T-helper 1 cell treated with Interleukin-12 subunit alpha and Interleukin-12 subunit beta and Interleukin-4 antibody, amounts not matched to agents 30 μg/mL and 1 μg/mL, for 36 hours (primary cell): ENCODE results near the gene OR1L6.

Experiments used
- H3K27ac Mint-ChIP-seq: one replicate; pipeline ENCODE4 v1.8.0; 2021; ENCODE audit warnings: mild to moderate bottlenecking, mixed read lengths
- H3K27me3 Mint-ChIP-seq: one replicate; pipeline ENCODE4 v1.8.0; 2021; ENCODE audit warnings: low read depth, mixed read lengths
- H3K36me3 Mint-ChIP-seq: one replicate; pipeline ENCODE4 v1.8.0; 2021; ENCODE audit warnings: low read depth, mixed read lengths
- H3K4me1 Mint-ChIP-seq: one replicate; pipeline ENCODE4 v1.8.0; 2021; ENCODE audit warnings: low read depth, mixed read lengths
- H3K4me3 Mint-ChIP-seq: one replicate; pipeline ENCODE4 v1.8.0; 2021; ENCODE audit warnings: mild to moderate bottlenecking, moderate library complexity, mixed read lengths
- H3K9me3 Mint-ChIP-seq: one replicate; pipeline ENCODE4 v1.8.0; 2021; ENCODE audit warnings: mixed read lengths

OR1L6 gene

GRCh38 chr9:122742003-122742402 lies at the start of gene OR1L6:
OR1L6 (plus strand) TSS chr9:122742303; CDS start chr9:122749848, 7,545 bp downstream.
- Mint-ChIP-seq H3K4me3 (no peak within 1 kb of the TSS), H3K4me1 (no peaks in the 10 kb centered on the region), H3K27me3 (no peaks in the 10 kb centered on the region), H3K27ac (no peak within 1 kb of the TSS), H3K9me3 (peaks cover 15% of the 10 kb centered on the region), H3K36me3 (no peaks in the 10 kb centered on the region)

GRCh38 chr9:122695696-122696095 lies 46.4 kb upstream of the OR1L6 start:
- H3K27me3 Mint-ChIP-seq = no peaks in the 10 kb centered on the region
- H3K4me1 Mint-ChIP-seq = no peaks in the 10 kb centered on the region
- no peak overlapping the region for H3K4me3 Mint-ChIP-seq
- no peaks in the 10 kb centered on the region for H3K36me3 Mint-ChIP-seq
- no peak overlapping the region for H3K27ac Mint-ChIP-seq
- peaks cover 18% of the 10 kb centered on the region for H3K9me3 Mint-ChIP-seq

- Mint-ChIP-seq H3K27me3 (no peaks in the 10 kb centered on the region), H3K9me3 (peaks cover 37% of the 10 kb centered on the region), H3K4me3 (no peak overlapping the region), H3K4me1 (no peaks in the 10 kb centered on the region), H3K36me3 (no peaks in the 10 kb centered on the region), H3K27ac (no peak overlapping the region)
Observed at GRCh38 chr9:122718038-122718437, 24.1 kb upstream of the OR1L6 start.

- H3K9me3 Mint-ChIP-seq = peaks cover 40% of the 10 kb centered on the region
- no peak overlapping the region for H3K4me3 Mint-ChIP-seq
- no peaks in the 10 kb centered on the region for H3K27me3 Mint-ChIP-seq
- H3K36me3 Mint-ChIP-seq = no peaks in the 10 kb centered on the region
- no peak overlapping the region for H3K27ac Mint-ChIP-seq
- H3K4me1 Mint-ChIP-seq = no peaks in the 10 kb centered on the region
Observed at GRCh38 chr9:122719218-122719617, 22.9 kb upstream of the OR1L6 start.

- H3K36me3 Mint-ChIP-seq = peaks cover 2% of the 10 kb centered on the region
- H3K9me3 Mint-ChIP-seq = peaks cover 49% of the 10 kb centered on the region
Observed at GRCh38 chr9:122723690-122724089, 18.4 kb upstream of the OR1L6 start, which contains the start of gene OR1L4. OR1L4 (plus strand) TSS chr9:122723990; CDS start chr9:122723990, 0 bp downstream.

GRCh38 chr9:122754825-122755224 lies 12.7 kb downstream of the OR1L6 start:
- Mint-ChIP-seq H3K27ac (no peak overlapping the region), H3K4me1 (no peaks in the 10 kb centered on the region), H3K9me3 (peaks cover 28% of the 10 kb centered on the region), H3K27me3 (no peaks in the 10 kb centered on the region), H3K4me3 (no peak overlapping the region), H3K36me3 (no peaks in the 10 kb centered on the region)

More at GRCh38 chr9:122723690-122724089, 18.4 kb upstream of the OR1L6 start, which contains the start of gene OR1L4:
- H3K27me3 Mint-ChIP-seq = no peaks in the 10 kb centered on the region
- H3K4me1 Mint-ChIP-seq = no peaks in the 10 kb centered on the region
- no peak within 1 kb of the TSS for H3K4me3 Mint-ChIP-seq
- H3K27ac Mint-ChIP-seq = no peak within 1 kb of the TSS

- Mint-ChIP-seq H3K4me1 (no peaks in the 10 kb centered on the region), H3K27me3 (no peaks in the 10 kb centered on the region), H3K9me3 (peaks cover 37% of the 10 kb centered on the region), H3K4me3 (no peak overlapping the region), H3K27ac (no peak overlapping the region), H3K36me3 (no peaks in the 10 kb centered on the region)
Observed at GRCh38 chr9:122767817-122768216, 25.7 kb downstream of the OR1L6 start.

GRCh38 chr9:122777052-122777451 lies 34.9 kb downstream of the OR1L6 start:
- Mint-ChIP-seq H3K4me1 (no peaks in the 10 kb centered on the region), H3K27me3 (no peaks in the 10 kb centered on the region), H3K27ac (no peak overlapping the region), H3K9me3 (peaks cover 14% of the 10 kb centered on the region), H3K36me3 (no peaks in the 10 kb centered on the region), H3K4me3 (no peak overlapping the region)

- Mint-ChIP-seq H3K4me3 (no peak overlapping the region), H3K27ac (no peak overlapping the region)
Observed at GRCh38 chr9:122777935-122778627, 36.0 kb downstream of the OR1L6 start.

GRCh38 chr9:122779181-122779580 lies 37.1 kb downstream of the OR1L6 start:
- Mint-ChIP-seq H3K9me3 (no peaks in the 10 kb centered on the region), H3K27ac (no peak overlapping the region), H3K27me3 (no peaks in the 10 kb centered on the region), H3K4me3 (no peak overlapping the region), H3K36me3 (no peaks in the 10 kb centered on the region), H3K4me1 (no peaks in the 10 kb centered on the region)

More at GRCh38 chr9:122777935-122778627, 36.0 kb downstream of the OR1L6 start:
- no peaks in the 10 kb centered on the region for H3K4me1 Mint-ChIP-seq
- H3K36me3 Mint-ChIP-seq = no peaks in the 10 kb centered on the region
- peaks cover 7% of the 10 kb centered on the region for H3K9me3 Mint-ChIP-seq
- no peaks in the 10 kb centered on the region for H3K27me3 Mint-ChIP-seq

- Mint-ChIP-seq H3K36me3 (no peaks in the 10 kb centered on the region), H3K27me3 (no peaks in the 10 kb centered on the region), H3K4me1 (no peaks in the 10 kb centered on the region), H3K9me3 (no peaks in the 10 kb centered on the region), H3K4me3 (no peak overlapping the region), H3K27ac (no peak overlapping the region)
Observed at GRCh38 chr9:122780026-122780425, 37.9 kb downstream of the OR1L6 start.

GRCh38 chr9:122781671-122782070 lies 39.6 kb downstream of the OR1L6 start:
- Mint-ChIP-seq H3K9me3 (no peaks in the 10 kb centered on the region), H3K27me3 (no peaks in the 10 kb centered on the region), H3K36me3 (no peaks in the 10 kb centered on the region), H3K4me3 (no peak overlapping the region), H3K27ac (no peak overlapping the region), H3K4me1 (no peaks in the 10 kb centered on the region)

GRCh38 chr9:122785269-122785668 lies 43.2 kb downstream of the OR1L6 start:
- Mint-ChIP-seq H3K9me3 (no peaks in the 10 kb centered on the region), H3K27ac (no peak overlapping the region), H3K4me3 (no peak overlapping the region), H3K4me1 (no peaks in the 10 kb centered on the region), H3K36me3 (no peaks in the 10 kb centered on the region), H3K27me3 (no peaks in the 10 kb centered on the region)

- Mint-ChIP-seq H3K27ac (no peak overlapping the region), H3K4me1 (no peaks in the 10 kb centered on the region), H3K9me3 (no peaks in the 10 kb centered on the region), H3K36me3 (no peaks in the 10 kb centered on the region), H3K4me3 (no peak overlapping the region), H3K27me3 (no peaks in the 10 kb centered on the region)
Observed at GRCh38 chr9:122786338-122786737, 44.2 kb downstream of the OR1L6 start.

- H3K4me1 Mint-ChIP-seq = no peaks in the 10 kb centered on the region
- no peaks in the 10 kb centered on the region for H3K36me3 Mint-ChIP-seq
- no peak within 1 kb of the TSS for H3K27ac Mint-ChIP-seq
- H3K27me3 Mint-ChIP-seq = no peaks in the 10 kb centered on the region
- no peaks in the 10 kb centered on the region for H3K9me3 Mint-ChIP-seq
- no peak within 1 kb of the TSS for H3K4me3 Mint-ChIP-seq
Observed at GRCh38 chr9:122788831-122789230, 46.7 kb downstream of the OR1L6 start, which contains the start of gene OR5C1. OR5C1 (plus strand) TSS chr9:122788933; CDS start chr9:122788933, 0 bp downstream.
